HG02763 (cell line): Measurements from ENCODE around the gene OPTC.

Experiments used
- ATAC-seq: cut with Tn5 transposase; IDR thresholded peaks from one replicate; pipeline ENCODE4 v1.9.1; 2021; ENCODE audit warnings: mild to moderate bottlenecking, moderate library complexity; ENCODE audit not compliant: unreplicated experiment

Gene OPTC

GRCh38 chr1:203531063-203531462 is 37.1 kb downstream of the OPTC start:
- ATAC-seq, result no peak

DNA sequence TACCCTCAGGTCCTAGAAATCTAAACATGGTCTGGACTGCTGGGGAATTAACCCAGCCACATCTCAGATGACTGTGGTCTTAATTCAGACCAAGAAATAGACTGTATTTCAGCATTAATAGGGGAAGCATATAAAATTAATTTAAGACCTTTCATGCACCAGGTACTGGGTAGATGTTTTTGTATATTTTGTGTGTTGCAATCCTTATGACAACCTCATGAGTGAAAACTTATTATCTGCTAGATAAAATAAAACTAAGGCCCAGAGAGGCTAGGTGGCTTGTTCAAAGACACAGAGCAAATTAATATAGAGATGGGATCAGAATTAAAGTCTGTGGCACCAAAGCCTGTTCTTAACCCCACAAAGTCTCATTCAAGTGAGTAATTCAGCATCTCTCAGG is 40.1 kb downstream of the OPTC start:
- ATAC-seq, result no peak

DNA sequence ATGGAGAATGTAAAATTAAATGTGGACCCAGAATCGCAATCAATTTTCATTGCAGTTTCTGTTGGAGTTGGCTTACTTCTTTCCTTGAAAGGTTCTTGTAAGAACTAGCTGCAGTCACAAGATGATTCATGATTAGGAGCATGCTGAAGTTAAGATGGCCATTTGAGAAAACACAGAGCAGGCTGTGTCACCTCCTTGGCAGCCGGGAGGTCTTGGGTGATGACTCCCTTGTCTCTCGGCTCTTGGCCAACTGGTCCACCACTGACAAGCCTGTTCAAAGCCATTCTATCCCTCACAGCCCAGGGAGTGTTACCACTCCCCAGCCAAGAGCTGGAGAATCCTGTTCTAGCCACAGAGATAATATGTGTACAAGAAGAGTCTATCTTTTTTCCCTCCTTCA is 40.6 kb downstream of the OPTC start:
- no peak for ATAC-seq

GRCh38 chr1:203536575-203536974 is 42.6 kb downstream of the OPTC start:
- no peak for ATAC-seq

DNA sequence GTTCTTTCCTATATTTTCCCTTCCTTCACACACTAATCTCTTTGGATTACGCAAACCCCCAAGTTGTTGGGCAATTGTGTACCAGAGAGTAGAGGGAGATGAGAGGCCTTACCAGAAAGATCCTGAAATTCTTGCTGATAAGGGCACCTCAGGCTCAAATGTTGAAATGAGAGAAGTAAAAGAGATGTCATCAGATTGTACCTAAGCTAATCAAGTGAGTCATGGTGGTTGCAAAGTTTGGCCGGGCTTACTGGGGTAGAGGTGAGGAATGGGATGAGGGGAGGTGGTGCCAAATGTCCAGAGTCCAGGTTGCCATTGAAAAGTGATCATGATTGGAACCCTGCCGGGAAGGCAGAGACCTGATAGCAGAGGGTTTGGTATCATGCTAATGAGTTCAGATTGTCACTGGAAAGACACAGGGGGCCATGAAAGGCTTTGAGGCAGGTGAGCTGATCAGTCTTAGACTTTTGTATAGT is 43.1 kb downstream of the OPTC start:
- ATAC-seq, result no peak

DNA sequence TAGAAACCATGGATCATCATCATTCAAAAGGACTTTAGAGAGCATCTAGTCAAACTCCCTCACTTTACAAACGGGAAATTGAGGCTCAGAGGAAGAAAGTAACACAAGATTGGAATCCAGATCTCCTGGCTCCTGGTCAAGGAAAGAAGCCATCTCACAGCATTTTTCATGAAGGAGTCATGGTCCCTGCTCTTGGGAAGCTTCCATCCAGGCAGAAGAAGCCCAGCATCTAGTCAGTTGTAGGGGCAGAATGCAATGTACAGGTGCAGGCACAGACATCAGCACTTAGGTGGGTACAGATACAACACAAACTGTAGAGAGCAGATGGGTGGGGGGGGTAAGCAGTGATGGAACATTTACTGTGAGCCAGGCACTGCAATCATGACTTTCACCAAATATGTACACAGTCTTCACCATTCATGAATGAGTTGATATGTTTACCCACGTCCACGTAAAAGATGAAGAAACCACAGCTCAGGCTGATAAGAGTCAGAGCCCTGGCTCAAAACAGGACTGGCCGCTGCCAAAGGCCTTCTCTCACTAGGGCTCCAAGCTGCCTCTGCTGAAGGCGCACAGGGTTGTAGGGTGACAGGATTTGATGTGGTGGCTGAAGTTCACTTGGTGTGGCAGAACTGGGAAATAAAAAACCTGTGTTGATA is 44.0 kb downstream of the OPTC start:
- no peak for ATAC-seq

DNA sequence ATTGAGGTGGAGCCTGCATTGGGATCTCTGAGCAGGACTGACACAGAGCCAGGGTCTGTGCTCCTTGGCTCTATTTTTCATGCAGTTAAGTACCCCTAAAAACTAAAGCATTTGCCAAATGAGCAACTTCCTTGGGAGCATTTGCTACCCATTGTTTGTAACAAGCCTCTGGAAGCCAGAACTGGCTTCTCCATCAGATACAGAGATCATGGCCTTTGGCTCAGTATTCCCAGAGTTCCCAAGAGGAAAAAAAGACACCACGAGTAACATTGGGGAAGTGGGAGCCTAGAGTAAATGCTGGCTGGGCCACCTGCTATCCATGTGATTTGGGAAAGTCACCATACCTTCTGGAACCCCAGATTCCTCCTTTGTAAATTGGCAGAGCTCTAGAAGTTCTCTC is 44.8 kb downstream of the OPTC start:
- no peak for ATAC-seq

- no peak for ATAC-seq
Observed at GRCh38 chr1:203539831-203540546, 46.0 kb downstream of the OPTC start.

DNA sequence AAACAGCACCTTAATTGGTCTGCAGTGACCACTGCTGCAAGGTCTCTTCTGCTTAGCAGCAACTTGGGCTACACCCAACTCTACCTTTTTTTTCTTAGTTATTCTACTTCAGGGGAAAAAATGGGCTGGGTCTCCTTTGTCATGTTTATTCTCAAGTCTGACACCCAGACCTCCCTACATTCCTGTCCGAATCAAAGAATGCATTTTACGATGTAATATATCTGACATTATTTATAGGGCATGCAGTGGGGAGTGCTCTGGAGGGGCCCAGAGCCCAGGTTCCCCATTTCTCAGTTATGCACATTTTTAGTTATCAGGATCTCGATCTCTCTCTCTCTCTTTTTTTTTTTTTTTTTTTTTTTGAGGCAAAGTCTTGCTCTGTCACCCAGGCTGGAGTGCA is 50.5 kb downstream of the OPTC start:
- no peak for ATAC-seq

GRCh38 chr1:203544978-203545816 is 51.2 kb downstream of the OPTC start:
- no peak for ATAC-seq

DNA sequence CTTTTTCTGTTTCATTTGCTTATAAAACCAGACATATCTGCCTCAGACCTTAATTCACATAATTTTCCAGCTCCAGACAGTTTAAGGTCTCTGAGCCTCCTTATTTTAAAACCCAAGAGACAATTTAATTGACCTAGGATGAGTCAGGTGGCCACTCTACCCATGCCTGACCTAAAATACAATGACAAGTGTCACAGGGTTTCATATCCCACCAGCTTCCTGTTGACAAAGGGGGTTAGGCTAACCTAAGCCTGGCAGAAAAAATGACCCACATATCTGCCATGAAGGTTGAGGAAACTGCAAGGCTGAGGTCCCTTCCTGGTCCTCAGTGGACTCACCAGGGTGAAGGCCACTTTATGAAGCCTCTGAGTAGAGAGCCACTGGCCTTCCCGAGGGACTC is 52.3 kb downstream of the OPTC start:
- no peak for ATAC-seq

DNA sequence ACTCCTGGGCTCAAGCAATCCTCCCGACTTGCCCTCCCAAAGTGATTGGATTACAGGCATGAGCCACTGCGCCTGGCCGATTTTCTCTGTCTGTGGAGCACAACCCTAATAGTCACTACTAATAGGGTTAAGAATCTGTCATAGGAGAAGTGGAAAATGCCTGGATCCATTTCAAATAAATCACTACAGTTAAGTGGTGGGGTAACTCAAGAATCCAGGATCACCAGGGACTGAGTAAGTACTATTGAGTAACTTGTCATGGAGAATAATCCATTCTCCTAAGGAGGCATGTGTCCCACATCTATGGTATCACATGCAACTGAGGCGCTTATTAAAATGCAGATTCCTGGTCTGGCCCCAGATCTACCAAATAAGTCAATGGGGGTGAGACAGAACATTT is 53.2 kb downstream of the OPTC start:
- ATAC-seq, result no peak

- ATAC-seq, result no peak
Observed at GRCh38 chr1:203547771-203548421, 53.9 kb downstream of the OPTC start.

- ATAC-seq, result no peak
Observed at GRCh38 chr1:203548892-203549291, 54.9 kb downstream of the OPTC start.

DNA sequence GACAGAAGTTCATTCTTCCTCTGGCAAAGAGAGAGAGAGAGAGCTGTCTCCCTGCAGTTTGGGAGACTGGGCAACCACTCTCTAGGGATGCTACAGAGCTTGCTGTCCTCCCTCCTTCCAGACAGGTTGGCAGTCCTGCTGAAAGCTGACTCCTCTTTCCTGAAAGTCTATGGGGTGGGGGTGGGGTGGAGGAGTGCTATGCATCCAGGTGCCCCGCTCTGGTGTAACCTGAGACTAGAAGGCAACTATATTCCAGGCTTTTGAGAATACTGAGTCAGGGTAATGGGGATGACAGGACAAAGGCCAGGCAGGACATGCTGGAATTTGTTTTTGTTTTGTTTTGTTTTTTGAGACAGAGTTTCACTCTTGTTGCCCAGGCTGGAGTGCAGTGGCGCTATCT is 55.4 kb downstream of the OPTC start:
- no peak for ATAC-seq

- no peak for ATAC-seq
Observed at GRCh38 chr1:203550846-203551245, 56.9 kb downstream of the OPTC start.

DNA sequence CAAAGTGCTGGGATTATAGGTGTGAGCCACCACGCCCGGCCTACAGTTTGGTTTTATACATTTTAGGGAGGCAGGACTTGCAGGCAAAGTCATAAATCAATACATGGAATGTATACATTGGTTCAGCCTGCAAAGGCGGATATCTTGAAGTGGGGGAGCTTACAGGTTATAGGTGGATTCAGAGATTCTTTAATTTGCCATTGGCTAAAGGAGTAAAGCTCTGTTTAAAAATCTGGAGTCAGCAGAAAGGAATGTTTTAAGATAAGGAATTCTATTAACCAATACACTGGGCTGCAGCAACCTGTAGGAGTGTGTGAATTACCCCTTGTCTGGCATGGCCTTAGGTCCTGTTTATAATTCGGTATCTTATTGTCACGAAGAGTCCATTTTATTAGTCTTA is 57.6 kb downstream of the OPTC start:
- no peak for ATAC-seq

- no peak for ATAC-seq
Observed at GRCh38 chr1:203553496-203553895, 59.5 kb downstream of the OPTC start.

DNA sequence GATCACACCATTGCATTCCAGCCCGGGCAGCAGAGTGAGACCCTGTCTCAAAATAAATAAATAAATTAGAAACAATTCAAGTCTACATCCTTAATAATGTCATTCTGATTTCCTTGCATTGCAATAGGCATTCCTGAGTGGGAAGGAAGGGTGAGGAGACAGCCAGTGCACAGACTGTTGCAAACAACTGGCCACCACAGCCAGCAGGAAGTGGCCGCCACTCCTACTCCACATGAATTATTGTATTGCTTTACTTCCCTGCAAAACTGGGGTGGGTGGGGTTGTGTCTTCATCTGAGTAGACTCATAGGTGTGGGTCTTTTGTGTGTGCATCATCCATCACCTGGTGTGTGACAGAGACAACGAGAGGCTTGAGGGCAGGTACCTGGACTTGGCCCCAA is 60.1 kb downstream of the OPTC start:
- no peak for ATAC-seq

DNA sequence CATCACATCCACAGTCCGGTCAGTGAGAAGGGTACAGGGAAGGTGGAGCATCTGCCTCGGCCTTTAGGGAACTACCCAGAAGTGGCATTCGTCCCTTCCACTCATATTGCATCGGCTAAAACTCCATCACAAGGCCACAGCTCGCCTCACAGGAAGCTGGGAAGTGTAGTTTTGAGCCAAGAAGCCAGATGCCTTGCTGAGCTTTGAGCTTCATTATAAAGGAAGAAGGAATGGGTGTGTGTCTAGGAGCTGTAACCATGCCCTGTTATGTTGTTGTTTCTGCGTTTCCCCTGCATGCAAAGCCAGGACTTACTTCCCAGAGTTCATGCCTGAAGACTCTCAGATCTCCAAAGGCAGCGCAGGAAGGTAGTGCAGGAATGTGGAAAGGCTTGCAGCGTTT is 61.1 kb downstream of the OPTC start:
- no peak for ATAC-seq

- ATAC-seq, result no peak
Observed at GRCh38 chr1:203555511-203556046, 61.6 kb downstream of the OPTC start.
